NCI-H2196 treated with DMSO at 0.1 percent for 48 hours (cell line): ENCODE measurements around the gene MMP23B.

Experiments used
- DNase-seq: peaks from one replicate; lab custom pipeline; 2025; ENCODE audit not compliant: unreplicated experiment; lab: John Stamatoyannopoulos, UW

MMP23B gene

GRCh38 chr1:1602304-1602967, 29.5 kb upstream of the MMP23B start:
- DNase-seq: no peak

- no peak for DNase-seq
Observed at GRCh38 chr1:1602968-1603506, 28.9 kb upstream of the MMP23B start.

- DNase-seq: no peak
Observed at GRCh38 chr1:1603671-1604373, 28.2 kb upstream of the MMP23B start.

- no peak for DNase-seq
Observed at GRCh38 chr1:1604374-1605033, 27.5 kb upstream of the MMP23B start.

GRCh38 chr1:1605034-1605591, 26.9 kb upstream of the MMP23B start:
- DNase-seq: no peak

DNA sequence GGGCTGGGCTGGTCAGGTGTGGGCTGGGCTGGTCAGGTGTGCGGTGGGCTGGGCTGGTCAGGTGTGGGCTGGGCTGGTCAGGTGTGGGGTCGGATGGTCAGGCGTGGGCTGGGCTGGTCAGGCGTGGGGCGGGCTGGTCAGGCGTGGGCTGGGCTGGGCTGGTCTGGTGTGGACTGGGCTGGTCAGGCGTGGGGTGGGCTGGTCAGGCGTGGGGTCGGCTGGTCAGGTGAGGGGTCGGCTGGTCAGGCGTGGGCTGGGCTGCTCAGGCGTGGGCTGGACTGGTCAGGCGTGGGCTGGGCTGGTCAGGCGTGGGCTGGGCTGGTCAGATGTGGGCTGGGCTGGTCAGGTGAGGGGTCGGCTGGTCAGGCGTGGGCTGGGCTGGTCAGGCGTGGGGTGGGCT, 26.2 kb upstream of the MMP23B start:
- DNase-seq: no peak

DNA sequence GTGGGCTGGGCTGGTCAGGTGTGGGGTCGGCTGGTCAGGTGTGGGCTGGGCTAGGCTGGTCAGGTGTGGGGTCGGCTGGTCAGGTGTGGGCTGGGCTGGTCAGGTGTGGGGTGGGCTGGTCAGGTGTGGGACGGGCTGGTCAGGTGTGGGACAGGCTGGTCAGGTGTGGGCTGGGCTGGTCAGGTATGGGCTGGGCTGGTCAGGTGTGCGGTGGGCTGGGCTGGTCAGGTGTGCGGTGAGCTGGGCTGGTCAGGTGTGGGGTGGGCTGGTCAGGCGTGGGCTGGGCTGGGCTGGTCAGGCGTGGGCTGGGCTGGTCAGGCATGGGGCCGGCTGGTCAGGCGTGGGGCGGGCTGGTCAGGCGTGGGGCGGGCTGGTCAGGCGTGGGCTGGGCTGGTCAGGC, 25.7 kb upstream of the MMP23B start:
- no peak for DNase-seq

DNA sequence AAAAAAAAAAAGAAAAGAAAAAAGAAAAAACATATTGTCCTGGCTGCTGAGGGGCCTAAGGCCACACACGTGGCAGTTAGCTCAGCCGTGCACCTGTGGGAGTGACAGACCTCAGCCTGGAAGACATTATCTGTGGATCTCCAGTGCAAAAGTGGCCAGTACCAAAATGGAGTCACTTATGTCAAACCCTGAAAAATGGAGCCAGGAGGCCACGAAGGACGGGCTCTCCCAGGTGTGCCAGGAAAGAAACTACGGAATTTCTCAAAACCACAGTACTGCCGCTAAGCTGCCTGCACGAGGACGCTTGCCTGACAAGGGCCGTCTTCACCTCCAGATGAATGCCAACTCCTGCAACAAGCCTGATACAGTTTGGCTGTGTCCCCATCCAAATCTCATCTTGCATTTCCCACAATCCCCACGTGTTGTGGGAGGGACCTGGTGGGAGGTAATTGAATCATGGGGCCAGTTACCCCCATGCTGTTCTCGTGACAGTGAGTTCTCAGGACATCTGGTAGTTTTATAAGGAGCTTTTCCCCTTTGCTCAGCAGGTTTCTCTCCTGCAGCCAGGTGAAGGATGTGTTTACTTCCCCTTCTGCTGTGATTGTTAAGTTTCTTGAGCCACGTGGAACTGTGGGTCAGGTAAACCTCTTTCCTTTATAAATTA, 22.0 kb upstream of the MMP23B start:
- no peak for DNase-seq

DNA sequence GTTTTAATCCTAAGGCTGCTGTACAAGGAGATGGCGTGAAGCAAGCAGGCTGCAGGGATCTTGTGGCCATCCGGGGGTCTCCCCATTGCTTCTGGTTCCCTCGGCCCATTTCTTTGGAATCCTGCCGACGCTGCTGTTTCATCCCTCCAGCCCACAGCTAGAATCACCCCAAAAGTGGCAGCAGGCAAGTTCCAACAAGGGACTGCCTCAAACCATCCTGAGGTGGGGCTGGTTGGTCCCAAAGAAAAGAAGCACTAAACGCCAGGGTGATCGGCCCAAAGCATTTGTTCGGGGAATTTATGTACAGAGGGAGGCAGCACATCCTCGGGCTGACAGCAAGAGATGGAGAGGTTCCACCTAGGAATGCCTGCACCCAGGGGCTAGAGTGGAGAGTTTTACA, 21.2 kb upstream of the MMP23B start:
- DNase-seq: no peak

- no peak for DNase-seq
Observed at GRCh38 chr1:1612104-1612400, 19.9 kb upstream of the MMP23B start.

DNA sequence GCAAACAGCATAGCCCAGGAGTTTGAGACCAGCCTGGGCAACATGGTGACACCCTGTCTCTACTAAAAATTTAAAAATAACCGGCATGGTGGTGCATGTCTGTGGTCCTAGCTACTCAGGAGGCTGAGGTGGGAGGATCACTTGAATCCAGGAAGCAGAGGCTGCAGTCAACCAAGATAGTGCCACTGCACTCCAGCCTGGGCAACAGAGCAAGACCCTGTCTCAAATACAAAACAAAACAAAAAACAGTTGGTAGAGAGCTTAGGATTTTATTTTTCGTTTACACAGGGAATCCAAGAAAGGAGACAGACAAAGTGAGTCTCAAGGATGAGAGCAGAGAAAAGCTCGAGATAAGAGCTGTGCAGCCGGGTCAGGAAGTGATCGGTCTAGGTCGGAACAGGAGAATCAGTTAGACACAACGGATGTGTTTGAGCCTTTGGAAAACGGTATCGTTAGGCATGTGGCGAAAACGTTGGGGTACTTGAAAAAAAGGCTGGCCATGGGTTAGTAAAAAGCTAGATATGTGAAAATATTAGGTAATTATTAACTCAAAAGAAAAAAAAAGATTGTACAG, 18.4 kb upstream of the MMP23B start:
- no peak for DNase-seq

DNA sequence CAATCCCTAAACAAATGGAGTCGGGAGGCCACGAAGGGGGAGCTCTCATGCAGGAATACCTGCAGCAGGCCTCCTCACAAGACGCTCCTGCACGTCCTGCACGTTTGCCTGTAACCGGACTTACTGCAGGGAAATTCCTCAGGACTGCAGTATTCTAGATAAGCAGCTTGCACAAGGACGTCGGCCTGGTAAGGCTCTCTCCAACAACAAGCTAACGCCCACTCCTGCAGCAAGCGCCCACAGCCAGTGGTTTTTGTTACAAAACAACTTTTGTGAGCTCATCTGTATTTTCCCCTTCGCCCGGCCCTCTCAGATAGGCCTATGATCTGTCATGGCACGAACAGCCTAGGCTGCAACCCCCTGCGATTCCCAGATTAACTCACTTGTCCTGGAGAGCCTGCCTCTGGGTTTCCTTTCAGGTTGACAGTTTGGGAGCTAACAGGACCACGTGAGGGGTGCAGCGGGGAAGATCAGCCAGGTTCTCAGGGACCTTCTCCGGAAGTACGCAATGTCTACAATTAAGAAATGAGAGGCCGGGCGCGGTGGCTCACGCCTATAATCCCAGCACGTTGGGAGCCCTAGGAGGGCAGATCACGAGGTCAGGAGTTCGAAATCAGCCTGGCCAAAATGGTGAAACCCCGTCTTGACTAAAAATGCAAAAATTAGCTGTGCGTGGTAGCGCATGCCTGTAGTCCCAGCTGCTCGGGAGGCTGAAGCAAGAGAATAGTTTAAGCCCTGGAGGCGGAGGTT, 17.6 kb upstream of the MMP23B start:
- no peak for DNase-seq

DNA sequence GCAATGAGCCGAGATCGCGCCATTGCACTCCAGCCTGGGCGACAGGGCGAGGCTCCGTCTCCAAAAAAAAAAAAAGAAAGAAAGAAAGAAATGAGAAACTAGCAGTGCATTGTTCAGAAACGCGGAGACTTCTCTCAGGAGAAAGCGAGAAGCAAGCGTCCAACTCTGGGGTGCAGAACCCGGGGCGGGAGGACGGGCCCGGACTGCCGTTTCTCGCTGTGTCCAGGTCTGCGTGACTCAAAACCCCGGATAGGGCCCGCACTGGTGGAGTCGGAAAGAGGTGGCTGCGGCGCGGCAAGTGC, 17.1 kb upstream of the MMP23B start:
- no peak for DNase-seq

DNA sequence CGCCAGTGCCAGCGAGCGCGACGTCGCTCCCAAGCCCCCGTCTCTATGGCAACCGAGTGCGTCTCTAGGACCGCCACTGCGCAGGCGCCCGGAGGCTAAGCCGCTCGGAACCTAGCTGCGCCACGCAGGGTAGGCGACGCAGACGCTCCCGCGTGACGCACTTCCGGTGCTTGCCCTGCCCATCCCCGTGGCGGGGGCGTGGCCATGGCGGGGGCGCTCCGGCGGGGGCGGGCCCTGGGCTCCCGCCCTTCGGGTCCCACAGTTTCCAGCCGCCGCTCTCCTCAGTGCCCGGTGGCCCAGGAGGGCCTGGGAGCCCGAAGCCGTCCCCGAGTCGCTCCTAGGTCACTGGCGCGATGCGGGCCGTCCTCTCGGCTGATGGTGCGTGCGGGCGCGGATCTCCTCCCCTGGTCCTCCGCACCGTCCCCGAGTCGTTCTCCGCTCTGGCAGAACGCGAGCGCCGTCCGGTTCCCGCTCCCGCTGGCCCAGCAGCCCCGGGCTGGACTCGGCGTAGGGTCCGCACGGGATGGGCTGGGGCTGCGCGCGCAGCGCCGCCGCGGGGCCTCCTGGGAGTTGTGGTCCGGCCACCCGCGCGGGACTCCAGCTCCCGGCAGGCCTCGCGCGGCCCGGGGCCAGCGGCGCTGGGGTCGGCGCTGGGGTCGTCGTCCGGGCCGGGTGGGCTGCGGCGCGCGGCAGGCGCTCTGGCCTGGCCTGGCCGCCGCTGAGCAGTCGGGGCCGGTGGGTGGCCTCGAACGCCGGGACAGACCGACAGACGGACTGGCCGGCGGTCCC, 16.5 kb upstream of the MMP23B start, which contains the start of gene MIB2:
Gene MIB2 (plus strand): TSS at position 245 of the 789 bp plus-strand sequence. CDS start 7,953 bp downstream, outside the sequence.
- peak; percentile 95 for DNase-seq

- DNase-seq: no peak
Observed at GRCh38 chr1:1616045-1616790, 15.8 kb upstream of the MMP23B start.

GRCh38 chr1:1616838-1617237, 15.1 kb upstream of the MMP23B start:
- DNase-seq: no peak

- DNase-seq: no peak
Observed at GRCh38 chr1:1617516-1617915, 14.5 kb upstream of the MMP23B start.

DNA sequence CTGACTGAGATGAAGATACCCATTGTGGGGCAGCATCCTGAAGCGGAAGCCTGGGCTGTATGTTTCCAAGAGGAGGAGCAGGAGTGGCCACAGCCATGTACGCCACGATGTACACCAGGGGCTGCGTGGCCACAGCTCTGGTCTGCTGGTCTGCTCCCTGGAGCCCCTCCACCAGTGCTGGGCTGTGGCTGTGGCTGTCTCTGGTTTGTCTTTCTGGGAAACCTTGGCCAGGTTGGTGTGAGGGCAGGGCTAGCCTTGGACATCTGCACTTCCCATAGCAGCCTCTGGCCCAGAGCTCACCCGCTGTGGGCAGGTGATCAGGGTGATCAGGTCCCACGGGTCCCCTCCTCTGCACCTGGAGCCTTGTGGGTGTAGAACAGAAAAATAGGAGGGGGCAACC, 14.0 kb upstream of the MMP23B start:
- DNase-seq: no peak
